ENCODE results near the gene PTMA.
A peak's percentile ranks its signal among the peaks of the same experiment; 100 is the strongest.
"Not testable (repeated sequence)": the region's sequence is repeated elsewhere in the genome, so short reads cannot be mapped to it uniquely, and the experiment has no call there.

PTMA gene

DNA sequence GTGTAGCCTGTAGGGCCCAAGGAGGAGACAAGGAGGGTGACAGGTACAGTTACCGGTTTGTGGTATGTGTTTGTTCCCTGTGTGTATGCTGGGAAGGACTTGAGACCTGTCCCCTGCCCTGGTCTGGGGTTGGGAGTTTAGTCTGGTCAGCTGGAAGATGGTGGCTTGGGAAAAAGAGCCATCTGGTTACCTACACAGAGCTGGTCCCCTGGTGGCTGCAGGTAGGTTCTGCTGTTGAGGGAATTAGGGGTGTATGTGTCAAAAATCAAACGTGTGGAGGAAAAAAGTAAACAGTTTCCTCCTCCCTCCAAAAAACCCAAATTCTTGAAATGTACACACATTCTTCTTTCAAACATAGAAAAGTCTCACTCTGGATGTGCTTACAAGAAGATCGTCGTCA is 24.3 kb downstream of the PTMA start:
- no peak for DNase-seq (ENCODE audit: low read depth)
- peak; percentile 24 for TF ChIP-seq CTCF (IDR thresholded peaks at IDR 0.05; ENCODE audit: low read depth, low read length, missing control alignments)
- no peak overlapping the region for H3K4me3 ChIP-seq (ENCODE audit: low read depth, low read length)

- no peak for DNase-seq (ENCODE audit: low read depth)
- no peak overlapping the region for H3K4me3 ChIP-seq (ENCODE audit: low read depth, low read length)
- TF ChIP-seq CTCF (IDR thresholded peaks at IDR 0.05; ENCODE audit: low read depth, low read length, missing control alignments): no peak
Measured at GRCh38 chr2:231737761-231738160, 29.4 kb downstream of the PTMA start.

- DNase-seq (ENCODE audit: low read depth): no peak
- no peak for TF ChIP-seq CTCF (IDR thresholded peaks at IDR 0.05; ENCODE audit: low read depth, low read length, missing control alignments)
- H3K4me3 ChIP-seq (ENCODE audit: low read depth, low read length): no peak overlapping the region
Measured at GRCh38 chr2:231743376-231744116, 35.2 kb downstream of the PTMA start.

DNA sequence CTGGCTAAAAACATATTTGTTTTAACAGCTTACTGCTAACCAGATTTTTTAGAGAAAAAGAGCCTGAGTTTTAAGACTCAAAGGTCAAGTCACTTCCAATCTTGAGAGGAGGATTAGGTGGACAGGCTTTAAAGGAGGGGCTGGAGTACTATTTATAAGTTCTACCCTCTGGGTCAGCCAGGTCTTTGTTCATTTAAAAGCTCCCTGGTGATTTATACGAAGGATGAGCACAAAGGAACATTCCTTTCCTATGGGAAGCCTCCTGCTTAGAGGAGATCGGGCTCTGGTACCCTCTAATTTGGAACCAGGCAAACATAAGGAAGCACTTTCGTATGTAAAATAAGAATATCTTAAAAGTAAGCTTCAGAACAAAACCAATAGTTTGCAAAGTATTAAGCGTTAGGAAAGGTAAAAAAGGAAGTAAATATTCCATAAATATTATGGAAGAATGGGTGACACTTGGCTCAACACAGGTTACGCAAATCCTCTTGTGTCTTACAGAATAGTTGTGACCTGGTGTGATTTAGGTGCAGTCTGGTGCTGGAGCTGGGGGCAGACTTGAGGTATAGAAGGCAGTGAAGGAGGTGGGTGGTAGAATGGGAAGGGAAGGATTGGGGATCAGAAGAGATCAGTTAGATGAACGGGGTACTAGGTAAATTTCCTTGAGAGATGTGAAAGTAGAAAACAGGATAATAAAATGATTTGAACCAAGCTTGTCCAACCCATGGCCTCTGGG is 37.1 kb downstream of the PTMA start:
- H3K4me3 ChIP-seq (ENCODE audit: low read depth, low read length): no peak overlapping the region
- no peak for TF ChIP-seq CTCF (IDR thresholded peaks at IDR 0.05; ENCODE audit: low read depth, low read length, missing control alignments)
- no peak for DNase-seq (ENCODE audit: low read depth)

- H3K4me3 ChIP-seq (ENCODE audit: low read depth, low read length); DNase-seq (ENCODE audit: low read depth): not testable (repeated sequence)
Measured at GRCh38 chr2:231748153-231748896, 40.0 kb downstream of the PTMA start.

- not testable (repeated sequence) for H3K4me3 ChIP-seq (ENCODE audit: low read depth, low read length); DNase-seq (ENCODE audit: low read depth)
Measured at GRCh38 chr2:231749016-231749415, 40.7 kb downstream of the PTMA start.

GRCh38 chr2:231751042-231751815 is 42.9 kb downstream of the PTMA start:
- TF ChIP-seq CTCF (IDR thresholded peaks at IDR 0.05; ENCODE audit: low read depth, low read length, missing control alignments): no peak
- H3K4me3 ChIP-seq (ENCODE audit: low read depth, low read length): no peak overlapping the region
- DNase-seq (ENCODE audit: low read depth): no peak
